OCI-LY3 (cell line): ENCODE measurements around the gene MCF2L2.

Source experiments
- EZH2phosphoT487 ChIP-seq: fragments of 200-600 bp; shearing (Covaris generic); IDR thresholded peaks from 2 replicates; pipeline ENCODE4 v1.6.1; 2018; ENCODE audit warnings: antibody characterized with exemption, mixed run types, low read depth
- TF ChIP-seq, protein P1 (sequence below): fragments of 200-600, 300-600 bp; sonication (generic); IDR thresholded peaks from 2 replicates; pipeline ENCODE4 v1.5.1; 2014; ENCODE audit warnings: antibody characterized with exemption, low read length, low read depth

GRCh38 chr3:183178512-183178832 is 249.9 kb downstream of the MCF2L2 start:
- TF ChIP-seq, protein P1, sequence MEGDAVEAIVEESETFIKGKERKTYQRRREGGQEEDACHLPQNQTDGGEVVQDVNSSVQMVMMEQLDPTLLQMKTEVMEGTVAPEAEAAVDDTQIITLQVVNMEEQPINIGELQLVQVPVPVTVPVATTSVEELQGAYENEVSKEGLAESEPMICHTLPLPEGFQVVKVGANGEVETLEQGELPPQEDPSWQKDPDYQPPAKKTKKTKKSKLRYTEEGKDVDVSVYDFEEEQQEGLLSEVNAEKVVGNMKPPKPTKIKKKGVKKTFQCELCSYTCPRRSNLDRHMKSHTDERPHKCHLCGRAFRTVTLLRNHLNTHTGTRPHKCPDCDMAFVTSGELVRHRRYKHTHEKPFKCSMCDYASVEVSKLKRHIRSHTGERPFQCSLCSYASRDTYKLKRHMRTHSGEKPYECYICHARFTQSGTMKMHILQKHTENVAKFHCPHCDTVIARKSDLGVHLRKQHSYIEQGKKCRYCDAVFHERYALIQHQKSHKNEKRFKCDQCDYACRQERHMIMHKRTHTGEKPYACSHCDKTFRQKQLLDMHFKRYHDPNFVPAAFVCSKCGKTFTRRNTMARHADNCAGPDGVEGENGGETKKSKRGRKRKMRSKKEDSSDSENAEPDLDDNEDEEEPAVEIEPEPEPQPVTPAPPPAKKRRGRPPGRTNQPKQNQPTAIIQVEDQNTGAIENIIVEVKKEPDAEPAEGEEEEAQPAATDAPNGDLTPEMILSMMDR, result no peak
- no peak for TF ChIP-seq EZH2phosphoT487
